ENCODE measurements around the gene GAPDHS. TPM values are rescaled to one million over a fixed set of nuclear protein-coding genes. Genes with fewer than 3 reads are reported as not detected.

GAPDHS gene
- total and polyA plus RNA-seq, 2 of the 13 experiments (the other 11 are each of a cell fraction or from before 2014, with no cell fraction given): not detected

DNA sequence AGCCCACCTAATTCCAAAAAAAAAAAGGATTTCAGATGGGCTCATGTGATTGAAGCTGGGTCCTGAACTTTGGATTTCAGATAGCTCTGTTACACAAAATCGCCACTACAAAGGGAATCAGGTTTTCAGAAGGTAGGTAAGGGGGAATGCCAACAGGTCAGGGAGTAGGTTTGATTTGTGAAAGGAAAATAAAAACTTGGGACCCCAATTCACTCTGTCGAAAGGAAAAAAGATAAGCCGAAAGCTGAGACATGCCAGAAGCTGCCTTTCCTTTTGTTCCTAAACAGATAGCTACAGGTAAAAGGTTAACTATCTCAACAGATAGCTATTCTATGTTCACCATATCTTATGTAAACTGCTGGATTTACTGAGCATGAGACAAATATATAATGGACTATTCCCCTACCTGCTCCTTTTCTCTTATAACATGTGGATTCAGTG is 47.0 kb upstream of the GAPDHS start (continued):
- no peak for TF ChIP-seq CBX2 (IDR thresholded peaks at IDR 0.05; ENCODE audit: low read depth, low read length)
- TF ChIP-seq CBX2 (CRISPR knock-in tag; IDR thresholded peaks at IDR 0.05; ENCODE audit: low read depth): no peak
- TF ChIP-seq, protein P1, sequence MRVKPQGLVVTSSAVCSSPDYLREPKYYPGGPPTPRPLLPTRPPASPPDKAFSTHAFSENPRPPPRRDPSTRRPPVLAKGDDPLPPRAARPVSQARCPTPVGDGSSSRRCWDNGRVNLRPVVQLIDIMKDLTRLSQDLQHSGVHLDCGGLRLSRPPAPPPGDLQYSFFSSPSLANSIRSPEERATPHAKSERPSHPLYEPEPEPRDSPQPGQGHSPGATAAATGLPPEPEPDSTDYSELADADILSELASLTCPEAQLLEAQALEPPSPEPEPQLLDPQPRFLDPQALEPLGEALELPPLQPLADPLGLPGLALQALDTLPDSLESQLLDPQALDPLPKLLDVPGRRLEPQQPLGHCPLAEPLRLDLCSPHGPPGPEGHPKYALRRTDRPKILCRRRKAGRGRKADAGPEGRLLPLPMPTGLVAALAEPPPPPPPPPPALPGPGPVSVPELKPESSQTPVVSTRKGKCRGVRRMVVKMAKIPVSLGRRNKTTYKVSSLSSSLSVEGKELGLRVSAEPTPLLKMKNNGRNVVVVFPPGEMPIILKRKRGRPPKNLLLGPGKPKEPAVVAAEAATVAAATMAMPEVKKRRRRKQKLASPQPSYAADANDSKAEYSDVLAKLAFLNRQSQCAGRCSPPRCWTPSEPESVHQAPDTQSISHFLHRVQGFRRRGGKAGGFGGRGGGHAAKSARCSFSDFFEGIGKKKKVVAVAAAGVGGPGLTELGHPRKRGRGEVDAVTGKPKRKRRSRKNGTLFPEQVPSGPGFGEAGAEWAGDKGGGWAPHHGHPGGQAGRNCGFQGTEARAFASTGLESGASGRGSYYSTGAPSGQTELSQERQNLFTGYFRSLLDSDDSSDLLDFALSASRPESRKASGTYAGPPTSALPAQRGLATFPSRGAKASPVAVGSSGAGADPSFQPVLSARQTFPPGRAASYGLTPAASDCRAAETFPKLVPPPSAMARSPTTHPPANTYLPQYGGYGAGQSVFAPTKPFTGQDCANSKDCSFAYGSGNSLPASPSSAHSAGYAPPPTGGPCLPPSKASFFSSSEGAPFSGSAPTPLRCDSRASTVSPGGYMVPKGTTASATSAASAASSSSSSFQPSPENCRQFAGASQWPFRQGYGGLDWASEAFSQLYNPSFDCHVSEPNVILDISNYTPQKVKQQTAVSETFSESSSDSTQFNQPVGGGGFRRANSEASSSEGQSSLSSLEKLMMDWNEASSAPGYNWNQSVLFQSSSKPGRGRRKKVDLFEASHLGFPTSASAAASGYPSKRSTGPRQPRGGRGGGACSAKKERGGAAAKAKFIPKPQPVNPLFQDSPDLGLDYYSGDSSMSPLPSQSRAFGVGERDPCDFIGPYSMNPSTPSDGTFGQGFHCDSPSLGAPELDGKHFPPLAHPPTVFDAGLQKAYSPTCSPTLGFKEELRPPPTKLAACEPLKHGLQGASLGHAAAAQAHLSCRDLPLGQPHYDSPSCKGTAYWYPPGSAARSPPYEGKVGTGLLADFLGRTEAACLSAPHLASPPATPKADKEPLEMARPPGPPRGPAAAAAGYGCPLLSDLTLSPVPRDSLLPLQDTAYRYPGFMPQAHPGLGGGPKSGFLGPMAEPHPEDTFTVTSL (CRISPR knock-in tag; IDR thresholded peaks at IDR 0.05; ENCODE audit: borderline replicate concordance): peak; percentile 58; the same call in 1 of the 2 replicates
- no peak for TF ChIP-seq GZF1 (CRISPR knock-in tag; IDR thresholded peaks at IDR 0.05)
- no peak for TF ChIP-seq FOXM1 (CRISPR knock-in tag; IDR thresholded peaks at IDR 0.05)
- no peak for TF ChIP-seq CENPT (CRISPR knock-in tag; IDR thresholded peaks at IDR 0.05; ENCODE audit: low read depth)
- TF ChIP-seq HOXA5 (CRISPR knock-in tag; IDR thresholded peaks at IDR 0.05): no peak
- no peak for TF ChIP-seq TAF1 (CRISPR knock-in tag; IDR thresholded peaks at IDR 0.05)
- TF ChIP-seq, protein P2, sequence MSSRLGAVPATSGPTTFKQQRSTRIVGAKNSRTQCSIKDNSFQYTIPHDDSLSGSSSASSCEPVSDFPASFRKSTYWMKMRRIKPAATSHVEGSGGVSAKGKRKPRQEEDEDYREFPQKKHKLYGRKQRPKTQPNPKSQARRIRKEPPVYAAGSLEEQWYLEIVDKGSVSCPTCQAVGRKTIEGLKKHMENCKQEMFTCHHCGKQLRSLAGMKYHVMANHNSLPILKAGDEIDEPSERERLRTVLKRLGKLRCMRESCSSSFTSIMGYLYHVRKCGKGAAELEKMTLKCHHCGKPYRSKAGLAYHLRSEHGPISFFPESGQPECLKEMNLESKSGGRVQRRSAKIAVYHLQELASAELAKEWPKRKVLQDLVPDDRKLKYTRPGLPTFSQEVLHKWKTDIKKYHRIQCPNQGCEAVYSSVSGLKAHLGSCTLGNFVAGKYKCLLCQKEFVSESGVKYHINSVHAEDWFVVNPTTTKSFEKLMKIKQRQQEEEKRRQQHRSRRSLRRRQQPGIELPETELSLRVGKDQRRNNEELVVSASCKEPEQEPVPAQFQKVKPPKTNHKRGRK (CRISPR knock-in tag; IDR thresholded peaks at IDR 0.05): no peak
- TF ChIP-seq KDM1A (CRISPR knock-in tag; IDR thresholded peaks at IDR 0.05): no peak
- no peak for TF ChIP-seq AKAP8 (CRISPR knock-in tag; IDR thresholded peaks at IDR 0.05)
- no peak for TF ChIP-seq ZBTB44 (CRISPR knock-in tag; IDR thresholded peaks at IDR 0.05)
- TF ChIP-seq, protein P3, sequence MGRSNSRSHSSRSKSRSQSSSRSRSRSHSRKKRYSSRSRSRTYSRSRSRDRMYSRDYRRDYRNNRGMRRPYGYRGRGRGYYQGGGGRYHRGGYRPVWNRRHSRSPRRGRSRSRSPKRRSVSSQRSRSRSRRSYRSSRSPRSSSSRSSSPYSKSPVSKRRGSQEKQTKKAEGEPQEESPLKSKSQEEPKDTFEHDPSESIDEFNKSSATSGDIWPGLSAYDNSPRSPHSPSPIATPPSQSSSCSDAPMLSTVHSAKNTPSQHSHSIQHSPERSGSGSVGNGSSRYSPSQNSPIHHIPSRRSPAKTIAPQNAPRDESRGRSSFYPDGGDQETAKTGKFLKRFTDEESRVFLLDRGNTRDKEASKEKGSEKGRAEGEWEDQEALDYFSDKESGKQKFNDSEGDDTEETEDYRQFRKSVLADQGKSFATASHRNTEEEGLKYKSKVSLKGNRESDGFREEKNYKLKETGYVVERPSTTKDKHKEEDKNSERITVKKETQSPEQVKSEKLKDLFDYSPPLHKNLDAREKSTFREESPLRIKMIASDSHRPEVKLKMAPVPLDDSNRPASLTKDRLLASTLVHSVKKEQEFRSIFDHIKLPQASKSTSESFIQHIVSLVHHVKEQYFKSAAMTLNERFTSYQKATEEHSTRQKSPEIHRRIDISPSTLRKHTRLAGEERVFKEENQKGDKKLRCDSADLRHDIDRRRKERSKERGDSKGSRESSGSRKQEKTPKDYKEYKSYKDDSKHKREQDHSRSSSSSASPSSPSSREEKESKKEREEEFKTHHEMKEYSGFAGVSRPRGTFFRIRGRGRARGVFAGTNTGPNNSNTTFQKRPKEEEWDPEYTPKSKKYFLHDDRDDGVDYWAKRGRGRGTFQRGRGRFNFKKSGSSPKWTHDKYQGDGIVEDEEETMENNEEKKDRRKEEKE (IDR thresholded peaks at IDR 0.05): no peak
- no peak for TF ChIP-seq SETDB1 (CRISPR knock-in tag; IDR thresholded peaks at IDR 0.05; ENCODE audit: borderline replicate concordance)
- TF ChIP-seq, protein P4, sequence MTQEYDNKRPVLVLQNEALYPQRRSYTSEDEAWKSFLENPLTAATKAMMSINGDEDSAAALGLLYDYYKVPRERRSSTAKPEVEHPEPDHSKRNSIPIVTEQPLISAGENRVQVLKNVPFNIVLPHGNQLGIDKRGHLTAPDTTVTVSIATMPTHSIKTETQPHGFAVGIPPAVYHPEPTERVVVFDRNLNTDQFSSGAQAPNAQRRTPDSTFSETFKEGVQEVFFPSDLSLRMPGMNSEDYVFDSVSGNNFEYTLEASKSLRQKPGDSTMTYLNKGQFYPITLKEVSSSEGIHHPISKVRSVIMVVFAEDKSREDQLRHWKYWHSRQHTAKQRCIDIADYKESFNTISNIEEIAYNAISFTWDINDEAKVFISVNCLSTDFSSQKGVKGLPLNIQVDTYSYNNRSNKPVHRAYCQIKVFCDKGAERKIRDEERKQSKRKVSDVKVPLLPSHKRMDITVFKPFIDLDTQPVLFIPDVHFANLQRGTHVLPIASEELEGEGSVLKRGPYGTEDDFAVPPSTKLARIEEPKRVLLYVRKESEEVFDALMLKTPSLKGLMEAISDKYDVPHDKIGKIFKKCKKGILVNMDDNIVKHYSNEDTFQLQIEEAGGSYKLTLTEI (CRISPR knock-in tag; conservative IDR thresholded peaks at IDR 0.05): no peak
- TF ChIP-seq ZFP36 (IDR thresholded peaks at IDR 0.05; ENCODE audit: borderline replicate concordance, low read depth, low read length, partially characterized antibody): no peak
- no peak for TF ChIP-seq MAFK (conservative IDR thresholded peaks at IDR 0.05 in 1 of 2, IDR thresholded peaks at IDR 0.05 in 1 of 2; ENCODE audit: low read length in 2 of 2)
